IPS-18c (cell line): Measurements from ENCODE around the gene HELZ2.

ENCODE experiments used
- H3K4me3 ChIP-seq: 2 replicates; pipeline ENCODE4 v1.7.0; 2013; ENCODE audit warnings: low read depth, mild to moderate bottlenecking, low read length, moderate library complexity; ENCODE audit not compliant: insufficient read depth
- H3K9me3 ChIP-seq: one replicate; pipeline ENCODE4 v1.6.1; 2013; ENCODE audit warnings: mild to moderate bottlenecking, low read length, moderate library complexity; ENCODE audit not compliant: control insufficient read depth, insufficient read depth

Gene HELZ2

DNA sequence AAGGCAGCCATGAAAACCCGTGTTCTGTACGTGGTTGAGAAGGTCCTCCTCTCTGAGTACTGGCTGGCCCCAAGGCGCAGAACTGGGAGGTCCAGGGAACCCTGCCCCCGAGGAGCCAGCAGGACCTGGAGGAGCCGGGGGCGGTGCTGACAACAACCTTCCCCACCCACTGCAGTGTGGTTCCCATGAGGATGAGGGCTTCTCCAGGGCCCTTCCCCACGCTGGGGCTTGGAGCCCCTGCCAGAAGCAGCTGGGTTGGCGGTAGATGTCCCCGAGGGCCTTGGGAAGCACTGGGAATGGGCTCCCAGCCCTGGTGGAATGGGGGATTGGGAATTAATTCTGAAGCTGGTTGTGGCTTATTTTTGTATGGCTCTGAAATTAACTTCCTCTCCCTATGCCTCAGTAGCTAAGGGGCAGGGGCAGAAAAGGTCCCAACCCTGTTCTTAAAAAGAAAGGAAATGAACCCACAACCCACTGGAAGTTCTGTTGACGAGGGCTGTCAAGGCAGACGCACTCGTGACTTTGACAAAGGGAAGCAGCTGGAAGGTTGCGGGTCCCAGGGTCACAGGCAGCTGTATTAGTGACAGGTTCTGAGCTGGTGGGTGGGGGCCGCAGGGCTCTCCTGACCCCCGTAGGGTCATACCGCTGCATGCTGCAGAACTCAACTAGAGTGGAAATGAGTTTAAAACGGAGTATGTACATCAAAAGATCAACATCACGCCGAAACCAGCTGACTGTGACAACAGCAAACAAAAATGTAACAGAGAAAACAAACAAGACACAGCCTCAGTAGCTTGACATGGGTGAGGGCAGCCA, 13.9 kb upstream of the HELZ2 start:
- H3K9me3 ChIP-seq, result no peaks in the 10 kb centered on the region
- H3K4me3 ChIP-seq, result no peak overlapping the region

DNA sequence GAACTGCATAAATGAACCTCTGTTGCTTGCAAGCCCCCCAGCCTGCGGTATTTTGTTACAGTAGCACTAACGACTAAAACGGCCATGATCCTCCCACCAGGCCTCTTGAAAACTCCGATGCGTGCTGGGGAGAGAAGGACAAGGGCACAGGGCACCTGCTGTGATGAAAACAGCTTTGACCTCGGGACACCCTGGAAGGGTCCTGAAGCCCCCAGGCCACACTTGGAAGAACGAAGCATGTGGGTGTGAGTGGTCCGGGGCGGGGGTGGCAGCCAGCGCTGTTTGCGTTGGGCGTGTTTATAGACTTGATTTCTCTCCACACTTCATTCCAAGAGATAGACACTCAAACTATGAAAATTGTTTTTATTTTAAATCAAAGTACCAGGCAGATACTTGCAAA, 13.2 kb upstream of the HELZ2 start:
- Histone ChIP-seq H3K4me3 (no peak overlapping the region), H3K9me3 (no peaks in the 10 kb centered on the region)

DNA sequence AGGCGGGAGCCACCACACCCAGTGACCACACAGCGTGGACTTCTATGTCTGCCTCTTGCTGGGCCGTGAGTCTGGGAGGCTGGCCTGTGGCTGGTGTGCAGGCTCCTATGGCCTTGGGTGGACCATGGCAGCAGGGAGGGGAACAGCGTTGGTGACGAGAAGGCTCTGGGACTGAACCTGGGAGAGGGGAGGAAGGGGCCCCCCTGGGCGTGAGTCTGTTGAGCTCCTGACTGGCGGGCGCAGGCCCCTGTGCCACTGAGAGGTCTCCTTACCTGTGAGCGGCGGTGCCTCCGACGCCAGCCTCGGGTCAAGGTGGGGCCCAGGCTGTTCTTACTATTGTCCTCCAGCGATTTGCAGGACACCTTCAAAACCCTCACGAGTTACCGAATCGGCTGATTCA, 12.8 kb upstream of the HELZ2 start:
- H3K4me3 ChIP-seq, result no peak overlapping the region
- no peaks in the 10 kb centered on the region for H3K9me3 ChIP-seq

DNA sequence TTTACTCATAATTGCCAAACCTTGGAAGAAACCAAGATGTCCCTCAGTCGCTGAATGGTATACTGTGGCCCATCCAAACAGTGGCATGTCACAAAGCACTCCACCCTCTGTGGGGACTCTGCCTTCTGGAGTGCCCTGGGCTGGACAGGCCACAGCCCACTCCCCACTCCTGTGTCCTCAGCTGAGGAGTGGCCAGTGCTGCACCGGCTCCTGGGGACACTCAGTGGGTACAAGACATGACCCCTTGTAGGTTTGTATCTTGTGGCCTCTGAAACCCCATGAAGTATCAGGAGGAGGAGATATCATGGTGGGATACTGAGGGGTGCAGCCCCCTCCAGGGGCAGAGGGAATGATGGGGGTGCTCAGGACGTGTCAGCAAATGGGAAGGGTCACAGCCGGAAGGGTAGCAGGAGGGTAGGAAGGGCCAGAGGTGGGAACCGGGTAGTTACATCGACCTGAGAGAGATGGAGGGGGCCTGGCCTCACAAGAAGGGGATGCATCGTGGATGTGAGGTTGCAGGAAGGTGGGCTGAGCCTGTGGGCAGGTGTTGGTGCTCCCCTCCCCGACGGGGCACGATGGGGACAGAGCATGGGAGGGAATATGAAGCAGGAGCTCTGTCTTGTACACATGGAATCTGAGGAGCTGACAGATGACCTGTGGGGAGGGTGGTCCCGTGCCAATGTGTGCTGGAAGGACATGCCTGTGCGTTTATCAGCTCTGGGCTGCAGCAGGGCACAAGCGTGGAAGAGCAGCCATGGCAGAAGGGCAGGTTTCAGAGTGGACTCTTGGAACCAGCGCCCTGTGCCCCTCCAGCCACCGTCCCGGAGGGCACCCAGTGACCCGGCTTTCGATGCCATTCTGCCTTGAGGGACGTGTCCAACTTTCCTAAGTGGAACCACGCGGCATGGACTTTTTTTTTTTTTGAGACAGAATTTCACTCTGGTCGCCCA, 11.9 kb upstream of the HELZ2 start:
- no peak overlapping the region for H3K4me3 ChIP-seq
- no peaks in the 10 kb centered on the region for H3K9me3 ChIP-seq

- Histone ChIP-seq H3K4me3 (no peak overlapping the region), H3K9me3 (no peaks in the 10 kb centered on the region)
These were observed 8.5 kb upstream of the HELZ2 start for GRCh38 chr20:63582382-63583063.

- Histone ChIP-seq H3K4me3 (no peak overlapping the region), H3K9me3 (no peaks in the 10 kb centered on the region)
These were observed 6.9 kb upstream of the HELZ2 start for GRCh38 chr20:63580796-63581461.

DNA sequence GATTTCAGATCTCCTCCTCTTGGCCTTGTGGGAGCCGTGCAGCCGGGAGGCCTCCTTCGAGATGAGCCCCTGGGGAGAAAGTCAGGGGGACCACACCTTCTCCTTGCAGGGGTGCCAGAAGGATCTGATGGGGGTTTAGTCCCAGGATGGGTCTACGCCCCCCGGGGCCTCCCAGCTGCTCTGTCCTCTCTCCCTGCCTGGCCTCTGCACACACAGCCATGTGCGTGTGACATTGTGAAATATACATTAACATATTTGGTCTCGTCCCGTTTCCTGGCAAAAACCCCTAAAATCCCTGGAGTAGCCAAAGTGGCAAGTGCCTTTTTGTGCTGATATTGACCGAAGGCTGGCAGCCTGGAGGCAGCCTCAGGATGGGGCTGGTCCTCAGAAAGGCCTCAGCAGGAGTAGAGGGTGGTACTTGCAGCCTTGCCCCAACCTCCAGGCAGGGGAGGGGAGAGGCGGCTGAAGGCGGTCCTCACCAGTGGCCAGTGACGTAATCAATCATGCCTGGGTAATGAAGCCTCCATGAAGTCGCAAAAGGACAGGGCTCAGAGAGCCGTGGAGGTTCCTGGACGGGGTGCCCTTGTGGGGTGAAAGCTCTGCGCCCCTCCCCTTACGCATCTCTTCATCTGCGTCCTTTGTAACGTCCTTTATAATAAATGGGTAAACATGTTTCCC, 5.1 kb upstream of the HELZ2 start:
- H3K4me3 ChIP-seq, result no peak overlapping the region
- no peaks in the 10 kb centered on the region for H3K9me3 ChIP-seq

DNA sequence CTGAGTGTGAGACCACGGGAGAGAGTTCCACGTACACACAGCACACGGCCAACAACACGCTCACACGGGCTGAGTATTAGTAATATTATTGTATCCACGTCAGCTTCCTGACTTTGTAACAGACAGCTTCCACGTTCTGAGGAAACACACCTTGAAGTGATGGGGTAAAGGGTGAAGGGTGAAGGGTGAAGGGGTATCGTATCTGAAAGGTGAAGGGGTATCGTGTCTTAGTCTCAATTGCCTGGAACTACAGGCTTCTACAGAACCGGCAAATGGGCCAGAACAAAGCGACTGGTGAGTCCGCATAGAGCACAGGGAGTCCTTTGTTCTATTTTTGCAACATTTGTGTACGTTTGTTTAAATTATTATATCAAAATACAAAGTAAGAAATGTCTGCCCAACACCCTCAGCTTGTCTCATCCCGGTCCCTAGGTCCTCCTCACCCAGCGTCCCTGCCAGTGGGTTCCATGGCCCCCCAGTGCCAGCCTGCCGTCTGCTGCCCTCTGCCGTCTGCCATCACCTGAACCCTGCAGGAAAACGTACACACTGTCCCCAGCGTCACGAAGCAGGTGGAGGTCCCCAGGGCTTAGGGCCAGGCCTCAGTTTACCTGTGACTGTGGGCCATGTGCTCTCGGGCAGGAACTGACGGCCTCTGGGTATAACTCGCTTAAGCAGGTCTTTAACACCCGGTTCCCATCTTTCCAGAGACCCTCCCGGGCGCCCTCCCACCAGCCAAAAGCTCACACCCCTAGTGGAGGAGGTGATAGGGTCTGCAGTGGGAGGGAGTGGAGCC, 4.4 kb upstream of the HELZ2 start:
- Histone ChIP-seq H3K9me3 (no peaks in the 10 kb centered on the region), H3K4me3 (no peak overlapping the region)

DNA sequence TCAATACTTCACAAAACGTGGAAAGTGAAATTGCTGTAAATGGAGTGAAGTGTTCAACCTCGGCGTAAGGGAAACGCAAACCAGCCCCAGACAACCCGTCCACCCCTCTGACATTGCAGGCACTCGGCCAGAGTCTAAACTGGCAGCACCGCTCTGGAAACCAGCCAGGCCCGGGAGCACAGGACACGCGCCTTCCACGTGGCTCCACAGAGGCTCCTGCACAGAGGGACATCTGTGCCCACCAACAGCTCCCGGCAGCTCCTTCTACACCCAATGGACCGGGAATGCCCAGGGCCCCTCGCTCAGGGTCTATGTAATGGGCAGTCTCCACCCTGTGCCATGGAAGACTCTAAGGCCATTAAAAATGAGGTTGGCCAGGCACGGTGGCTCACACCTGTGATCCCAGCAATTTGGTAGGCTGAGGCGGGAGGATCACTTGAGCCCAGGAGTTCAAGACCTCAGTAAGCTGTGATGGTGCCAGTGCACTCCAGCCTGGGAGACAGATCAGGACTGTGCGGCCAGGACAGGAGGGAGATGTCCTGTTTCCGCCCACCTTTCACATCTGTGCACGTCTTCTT, 3.4 kb upstream of the HELZ2 start:
- no peak overlapping the region for H3K4me3 ChIP-seq

DNA sequence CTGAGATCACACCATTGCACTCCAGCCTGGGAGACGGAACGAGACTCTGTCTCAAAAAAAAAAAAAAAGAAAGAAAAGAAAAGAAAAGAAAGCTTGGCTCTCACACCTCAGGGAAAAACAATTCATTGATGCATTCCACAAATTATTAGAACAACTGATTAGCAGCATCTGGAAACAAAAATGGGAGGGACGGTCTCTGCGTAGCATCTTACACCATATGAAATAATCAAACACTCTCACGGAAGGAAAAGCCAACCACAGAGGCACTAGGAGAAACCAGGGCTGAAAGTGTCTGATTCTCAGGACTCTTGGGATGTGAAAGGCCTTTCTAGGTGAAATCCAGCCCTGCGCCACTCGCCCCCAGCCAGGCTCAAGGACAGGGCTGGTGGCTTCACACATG, 2.3 kb upstream of the HELZ2 start:
- Histone ChIP-seq H3K4me3 (no peak overlapping the region), H3K9me3 (no peaks in the 10 kb centered on the region)

More for the DNA sequence above, 3.4 kb upstream of the HELZ2 start:
- no peaks in the 10 kb centered on the region for H3K9me3 ChIP-seq

DNA sequence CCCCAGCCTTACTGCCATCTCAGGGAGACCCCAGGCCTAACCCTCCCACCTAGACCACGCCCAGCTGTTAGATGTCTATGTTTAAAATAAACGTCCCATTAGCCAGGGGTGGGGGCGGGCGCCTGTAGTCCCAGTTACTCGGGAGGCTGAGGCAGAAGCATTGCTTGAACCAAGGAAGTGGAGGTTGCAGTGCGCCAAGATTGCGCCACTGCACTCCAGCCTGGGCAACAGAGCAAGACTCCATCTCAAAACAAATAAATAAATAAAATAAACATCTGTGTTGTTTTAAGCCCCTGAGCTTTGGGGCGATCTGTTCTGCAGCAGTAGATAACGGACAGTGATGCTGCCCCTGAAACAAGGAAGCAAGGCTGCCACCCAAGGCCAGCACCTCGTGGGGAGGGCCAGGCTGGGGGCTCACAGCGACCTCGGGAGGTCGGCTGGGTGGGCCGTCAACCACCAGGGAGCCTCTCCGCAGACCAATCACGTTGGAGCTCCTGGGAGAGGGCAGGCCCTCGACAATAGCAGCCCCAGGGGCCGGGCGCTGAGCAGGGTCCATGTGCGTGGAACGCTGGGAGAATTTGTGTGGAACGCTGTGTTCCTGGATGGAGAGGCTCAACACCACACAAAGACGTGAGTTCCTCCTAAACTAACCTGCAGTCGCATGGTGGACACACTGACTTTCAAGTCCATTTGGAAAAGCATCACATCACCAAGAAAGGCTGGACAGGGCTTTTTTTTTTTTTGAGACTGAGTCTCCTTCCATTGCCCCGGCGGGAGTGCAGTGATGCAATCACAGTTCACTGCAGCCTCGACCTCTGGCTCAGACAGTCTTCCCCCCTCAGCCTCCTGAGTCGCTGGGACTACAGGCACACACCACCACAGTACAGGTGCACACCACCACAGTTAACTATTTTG, 1.0 kb upstream of the HELZ2 start:
- no peak overlapping the region for H3K4me3 ChIP-seq
- no peaks in the 10 kb centered on the region for H3K9me3 ChIP-seq

DNA sequence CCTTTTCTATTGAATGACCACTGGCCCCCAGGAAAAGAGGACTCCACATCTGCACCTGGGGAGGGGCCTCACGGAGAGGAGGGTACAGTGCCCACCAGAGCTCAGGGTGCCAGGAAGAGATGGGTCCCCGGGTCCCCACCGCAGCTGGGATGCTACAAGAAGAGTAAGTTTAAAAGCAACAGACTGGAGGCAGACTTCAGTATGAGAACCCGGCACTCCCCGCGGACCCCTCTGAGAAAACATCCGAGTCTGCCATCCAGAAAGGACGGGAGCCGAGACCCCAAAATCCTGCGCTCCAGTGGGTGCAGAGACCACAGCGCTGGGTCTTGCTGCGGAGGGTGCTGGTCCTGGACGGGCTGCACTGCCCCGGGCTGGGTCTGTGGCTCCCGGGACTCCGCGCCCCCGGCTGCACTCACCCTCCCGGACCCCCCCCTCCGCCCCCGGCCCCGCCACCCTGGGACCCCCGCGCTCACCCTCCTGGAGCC, 350 bp downstream of the HELZ2 start:
- no peaks in the 10 kb centered on the region for H3K9me3 ChIP-seq
- peak overlapping the region; percentile 66 for H3K4me3 ChIP-seq

DNA sequence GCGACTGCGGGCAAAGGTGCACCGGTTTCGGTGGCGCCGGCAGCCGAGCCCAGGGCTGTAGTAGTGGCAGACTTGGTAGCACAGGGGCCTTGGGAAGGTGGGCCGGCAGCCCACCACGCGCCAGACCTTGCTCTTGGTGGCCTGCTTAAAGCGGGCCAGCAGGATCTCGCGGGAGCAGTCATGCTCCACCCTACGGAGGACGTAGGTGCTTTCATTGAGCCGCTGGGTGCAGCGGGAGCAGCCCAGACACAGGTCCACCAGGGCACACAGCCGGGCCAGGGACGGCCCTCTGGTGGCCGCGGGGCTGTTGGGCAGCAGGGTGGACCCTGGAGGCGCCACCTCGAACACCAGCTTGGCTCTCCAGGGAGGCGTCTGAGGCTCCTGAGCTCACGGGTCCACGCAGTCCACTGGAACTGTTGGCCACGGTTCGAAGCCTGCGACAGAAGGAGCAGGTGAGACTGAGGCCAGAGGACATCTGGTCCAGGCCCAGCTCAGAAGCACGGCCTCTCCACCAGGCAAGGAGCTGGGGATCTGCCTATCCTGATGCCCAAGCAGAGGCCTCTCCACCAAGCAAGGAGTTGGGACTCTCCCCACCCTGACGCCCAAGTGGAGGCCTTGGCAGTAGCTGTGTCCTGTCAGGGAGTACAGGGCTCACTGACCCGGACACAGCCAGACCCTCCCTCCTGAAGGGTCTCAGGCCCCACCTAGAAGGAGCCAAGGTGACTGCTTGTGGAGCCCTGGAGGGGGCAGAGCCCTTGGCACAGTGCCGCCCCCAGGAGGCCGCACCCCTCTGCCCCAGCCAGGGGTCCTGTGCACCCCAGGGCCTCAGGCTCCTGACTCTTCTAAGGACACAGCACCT, 1.0 kb downstream of the HELZ2 start:
- no peaks in the 10 kb centered on the region for H3K9me3 ChIP-seq
- peak overlapping the region; percentile 66 for H3K4me3 ChIP-seq
